Measurements from ENCODE around the gene DONSON. TPM values are rescaled to one million over a fixed set of nuclear protein-coding genes. Genes with fewer than 3 reads are reported as not detected.
"Not testable (repeated sequence)": the region's sequence is repeated elsewhere in the genome, so short reads cannot be mapped to it uniquely, and the experiment has no call there.

Gene DONSON, protein sequence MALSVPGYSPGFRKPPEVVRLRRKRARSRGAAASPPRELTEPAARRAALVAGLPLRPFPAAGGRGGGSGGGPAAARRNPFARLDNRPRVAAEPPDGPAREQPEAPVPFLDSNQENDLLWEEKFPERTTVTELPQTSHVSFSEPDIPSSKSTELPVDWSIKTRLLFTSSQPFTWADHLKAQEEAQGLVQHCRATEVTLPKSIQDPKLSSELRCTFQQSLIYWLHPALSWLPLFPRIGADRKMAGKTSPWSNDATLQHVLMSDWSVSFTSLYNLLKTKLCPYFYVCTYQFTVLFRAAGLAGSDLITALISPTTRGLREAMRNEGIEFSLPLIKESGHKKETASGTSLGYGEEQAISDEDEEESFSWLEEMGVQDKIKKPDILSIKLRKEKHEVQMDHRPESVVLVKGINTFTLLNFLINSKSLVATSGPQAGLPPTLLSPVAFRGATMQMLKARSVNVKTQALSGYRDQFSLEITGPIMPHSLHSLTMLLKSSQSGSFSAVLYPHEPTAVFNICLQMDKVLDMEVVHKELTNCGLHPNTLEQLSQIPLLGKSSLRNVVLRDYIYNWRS
- total RNA-seq, result 18.6 and 19.0 TPM in 2 replicates
- long read RNA-seq, partial matches to known transcripts, result 1 of 3 reads
- long read RNA-seq, other reads (novel, unspliced or antisense), result 2 of 3 reads

GRCh38 chr21:33588485-33589335, at the start of gene DONSON:
DONSON (minus strand) TSS chr21:33588684; CDS start chr21:33588641, 43 bp downstream.
- DNase-seq (ENCODE audit: extremely low spot score, unreplicated experiment), result peak; percentile 97
- no peak for TF ChIP-seq CTCF (IDR thresholded peaks at IDR 0.05)
- H3K27ac Mint-ChIP-seq (ENCODE audit: unreplicated experiment), result peak within 1 kb of the TSS; percentile 95
- H3K27me3 Mint-ChIP-seq (ENCODE audit: unreplicated experiment), result no peaks in the 10 kb centered on the region
- peak within 1 kb of the TSS; percentile 92 for H3K4me3 Mint-ChIP-seq (ENCODE audit: unreplicated experiment)
- no peaks in the 10 kb centered on the region for H3K9me3 Mint-ChIP-seq (ENCODE audit: unreplicated experiment)
- peaks cover 29% of the 10 kb centered on the region for H3K4me1 Mint-ChIP-seq (ENCODE audit: unreplicated experiment)
- H3K36me3 Mint-ChIP-seq (ENCODE audit: unreplicated experiment), result peaks cover 7% of the 10 kb centered on the region

GRCh38 chr21:33634254-33634653, 45.8 kb upstream of the DONSON start:
- TF ChIP-seq CTCF (IDR thresholded peaks at IDR 0.05), result no peak
- Mint-ChIP-seq H3K36me3 (ENCODE audit: unreplicated experiment) (peaks cover 19% of the 10 kb centered on the region), H3K9me3 (ENCODE audit: unreplicated experiment) (no peaks in the 10 kb centered on the region), H3K27ac (ENCODE audit: unreplicated experiment) (no peak overlapping the region), H3K27me3 (ENCODE audit: unreplicated experiment) (no peaks in the 10 kb centered on the region), H3K4me1 (ENCODE audit: unreplicated experiment) (peaks cover 7% of the 10 kb centered on the region), H3K4me3 (ENCODE audit: unreplicated experiment) (no peak overlapping the region)
- DNase-seq (ENCODE audit: extremely low spot score, unreplicated experiment), result no peak

DNA sequence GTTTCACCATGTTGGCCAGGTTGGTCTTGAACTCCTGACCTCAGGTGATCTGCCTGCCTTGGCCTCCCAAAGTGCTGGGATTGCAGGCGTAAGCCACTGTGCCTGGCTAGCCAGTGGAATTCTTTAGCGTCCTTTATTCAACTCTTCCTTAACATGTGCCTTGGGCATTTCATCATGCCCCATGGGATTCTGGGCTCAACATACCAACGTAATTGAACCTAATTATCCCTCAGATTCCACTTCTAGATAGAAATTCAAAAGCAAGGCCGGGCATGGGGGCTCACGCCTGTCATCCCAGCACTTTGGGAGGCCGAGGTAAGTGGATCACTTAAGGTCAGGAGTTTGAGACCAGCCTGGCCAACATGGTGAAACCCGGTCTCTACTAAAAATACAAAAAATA, 37.7 kb upstream of the DONSON start:
- peaks cover 36% of the 10 kb centered on the region for H3K36me3 Mint-ChIP-seq (ENCODE audit: unreplicated experiment)
- H3K27me3 Mint-ChIP-seq (ENCODE audit: unreplicated experiment); H3K4me1 Mint-ChIP-seq (ENCODE audit: unreplicated experiment); H3K9me3 Mint-ChIP-seq (ENCODE audit: unreplicated experiment); DNase-seq (ENCODE audit: extremely low spot score, unreplicated experiment); H3K4me3 Mint-ChIP-seq (ENCODE audit: unreplicated experiment); H3K27ac Mint-ChIP-seq (ENCODE audit: unreplicated experiment): not testable (repeated sequence)

DNA sequence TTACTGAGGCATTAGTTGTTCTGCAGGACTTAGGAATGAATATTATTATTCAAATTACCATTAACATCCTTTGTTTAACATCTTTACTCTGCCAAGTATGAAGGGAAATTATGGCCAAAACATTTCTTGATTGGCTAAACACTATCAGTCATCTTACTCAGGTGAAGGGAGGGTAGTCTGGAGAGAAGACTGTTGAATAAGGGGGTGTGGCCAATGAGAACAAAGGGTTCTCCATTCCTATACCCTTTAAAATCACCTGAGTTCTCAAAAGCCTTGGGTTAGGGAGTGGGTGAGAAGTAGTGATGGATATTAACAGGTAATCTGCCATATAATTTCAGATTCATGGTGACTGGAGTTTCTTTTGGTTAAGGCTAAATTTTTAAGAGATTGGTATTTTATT, 33.8 kb upstream of the DONSON start:
- TF ChIP-seq CTCF (IDR thresholded peaks at IDR 0.05), result no peak
- peaks cover 4% of the 10 kb centered on the region for H3K9me3 Mint-ChIP-seq (ENCODE audit: unreplicated experiment)
- DNase-seq (ENCODE audit: extremely low spot score, unreplicated experiment), result no peak
- no peak overlapping the region for H3K4me3 Mint-ChIP-seq (ENCODE audit: unreplicated experiment)
- H3K27me3 Mint-ChIP-seq (ENCODE audit: unreplicated experiment), result no peaks in the 10 kb centered on the region
- peaks cover 36% of the 10 kb centered on the region for H3K36me3 Mint-ChIP-seq (ENCODE audit: unreplicated experiment)
- no peak overlapping the region for H3K27ac Mint-ChIP-seq (ENCODE audit: unreplicated experiment)
- H3K4me1 Mint-ChIP-seq (ENCODE audit: unreplicated experiment), result no peaks in the 10 kb centered on the region

DNA sequence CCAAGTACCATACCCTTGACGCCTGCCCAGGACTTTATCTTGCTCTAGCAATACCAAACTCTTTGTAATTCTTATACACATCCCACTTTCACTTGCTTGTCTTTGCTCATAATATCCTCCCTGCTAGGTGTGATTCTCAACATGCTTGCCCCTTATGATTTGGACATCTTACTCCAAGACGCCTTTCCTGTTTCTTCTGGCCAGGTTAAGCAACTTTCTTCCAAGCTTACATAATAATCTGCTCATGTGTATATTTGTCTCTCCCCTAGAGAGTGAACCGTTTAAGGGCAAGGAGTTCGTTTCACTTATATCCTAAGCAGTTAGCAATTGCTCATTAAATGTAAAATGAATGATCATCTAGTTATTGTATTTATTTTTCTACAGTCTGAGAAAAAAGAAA, 31.2 kb upstream of the DONSON start:
- Mint-ChIP-seq H3K27me3 (ENCODE audit: unreplicated experiment) (no peaks in the 10 kb centered on the region), H3K9me3 (ENCODE audit: unreplicated experiment) (peaks cover 4% of the 10 kb centered on the region), H3K4me1 (ENCODE audit: unreplicated experiment) (no peaks in the 10 kb centered on the region), H3K36me3 (ENCODE audit: unreplicated experiment) (peaks cover 38% of the 10 kb centered on the region), H3K27ac (ENCODE audit: unreplicated experiment) (no peak overlapping the region), H3K4me3 (ENCODE audit: unreplicated experiment) (no peak overlapping the region)
- DNase-seq (ENCODE audit: extremely low spot score, unreplicated experiment), result no peak
- TF ChIP-seq CTCF (IDR thresholded peaks at IDR 0.05), result no peak

Data from osteocyte (in vitro differentiated cells).